Measurements from ENCODE around the gene DOCK3. TPM values are rescaled to one million over a fixed set of nuclear protein-coding genes. Genes with fewer than 3 reads are reported as not detected.
A peak's percentile ranks its signal among the peaks of the same experiment; 100 is the strongest.

The DOCK3 gene
- total RNA-seq, 2 experiments from 2014 or later = 2.5 to 2.6 TPM

- ChIA-PET CTCF (interaction anchor here (1.4 kb wide), 1 partner anchor 109 kb away, joined by 4 read pairs; no protein-coding TSS in a partner anchor), POLR2A (no interaction called here)
- peak; percentile 64 for DNase-seq
- peak overlapping the region; percentile 81 for H3K4me3 Mint-ChIP-seq
- H3K27ac Mint-ChIP-seq = peak overlapping the region; percentile 89
- H3K4me1 Mint-ChIP-seq = peaks cover 70% of the 10 kb centered on the region
- peak; percentile 4 for ATAC-seq
- intact Hi-C loops (cut with DNase I, micrococcal nuclease) = loop anchor here (1.0 to 10.0 kb wide), 11 partner anchors 43 to 1314 kb away; partner anchors contain the start of genes ABHD14A (in 1 of the 2), ABHD14B (in 1 of the 2), DUSP7 (in 1 of the 2) and GLT8D1 (in 1 of the 2)
- H3K9me3 Mint-ChIP-seq (ENCODE audit: low read depth) = no peaks in the 10 kb centered on the region
- H3K36me3 Mint-ChIP-seq (ENCODE audit: low read depth) = peaks cover 59% of the 10 kb centered on the region
- no peaks in the 10 kb centered on the region for H3K27me3 Mint-ChIP-seq
Observed at GRCh38 chr3:51391566-51392354, 717.0 kb downstream of the DOCK3 start.

GRCh38 chr3:51392355-51393133, 717.8 kb downstream of the DOCK3 start:
- no peak for DNase-seq
- POLR2A ChIA-PET = interaction anchor here (1.5 kb wide), 1 partner anchor 8 kb away, joined by 3 read pairs; the partner anchor contains the start of gene MANF
- Mint-ChIP-seq H3K4me3 (peak overlapping the region; percentile 81), H3K9me3 (ENCODE audit: low read depth) (no peaks in the 10 kb centered on the region), H3K27me3 (no peaks in the 10 kb centered on the region), H3K36me3 (ENCODE audit: low read depth) (peaks cover 54% of the 10 kb centered on the region), H3K4me1 (peaks cover 66% of the 10 kb centered on the region), H3K27ac (peak overlapping the region; percentile 67)
- no peak for ATAC-seq
- intact Hi-C loops (cut with DNase I, micrococcal nuclease) = loop anchor here in 1 of 2 experiments (5.0 to 10.0 kb wide), 3 partner anchors 582 to 895 kb away; partner anchors contain the start of genes ABHD14A, ABHD14B, DUSP7 and GLYCTK
- CTCF ChIA-PET = interaction anchor here (0.6 to 1.4 kb wide), 4 partner anchors 12 to 781 kb away, joined by 3 to 5 read pairs (median 4); partner anchors contain the start of gene CISH

GRCh38 chr3:51393134-51393495, 718.4 kb downstream of the DOCK3 start:
- no peaks in the 10 kb centered on the region for H3K9me3 Mint-ChIP-seq (ENCODE audit: low read depth)
- peaks cover 61% of the 10 kb centered on the region for H3K4me1 Mint-ChIP-seq
- POLR2A ChIA-PET = interaction anchor here (1.5 kb wide), 1 partner anchor 8 kb away, joined by 3 read pairs; the partner anchor contains the start of gene MANF
- H3K27ac Mint-ChIP-seq = no peak overlapping the region
- DNase-seq = no peak
- CTCF ChIA-PET = interaction anchor here (0.6 to 1.4 kb wide), 4 partner anchors 11 to 781 kb away, joined by 3 to 5 read pairs (median 4); partner anchors contain the start of gene CISH
- ATAC-seq = no peak
- H3K4me3 Mint-ChIP-seq = peak overlapping the region; percentile 81
- intact Hi-C loops (cut with DNase I, micrococcal nuclease) = loop anchor here in 1 of 2 experiments (5.0 to 10.0 kb wide), 3 partner anchors 582 to 894 kb away; partner anchors contain the start of genes ABHD14A, ABHD14B, DUSP7 and GLYCTK
- H3K36me3 Mint-ChIP-seq (ENCODE audit: low read depth) = peaks cover 48% of the 10 kb centered on the region
- H3K27me3 Mint-ChIP-seq = no peaks in the 10 kb centered on the region

GRCh38 chr3:51393564-51393963, 718.8 kb downstream of the DOCK3 start:
- peaks cover 60% of the 10 kb centered on the region for H3K4me1 Mint-ChIP-seq
- H3K9me3 Mint-ChIP-seq (ENCODE audit: low read depth) = no peaks in the 10 kb centered on the region
- intact Hi-C loops (cut with DNase I, micrococcal nuclease) = loop anchor here in 1 of 2 experiments (5.0 to 10.0 kb wide), 3 partner anchors 581 to 894 kb away; partner anchors contain the start of genes ABHD14A, ABHD14B, DUSP7 and GLYCTK
- peak overlapping the region; percentile 64 for H3K27ac Mint-ChIP-seq
- ATAC-seq (no peak), DNase-seq (no peak)
- no peak overlapping the region for H3K4me3 Mint-ChIP-seq
- peaks cover 43% of the 10 kb centered on the region for H3K36me3 Mint-ChIP-seq (ENCODE audit: low read depth)
- CTCF ChIA-PET = interaction anchor here (0.6 to 1.4 kb wide), 4 partner anchors 11 to 105 kb away, joined by 3 to 8 read pairs (median 4); no protein-coding TSS in a partner anchor
- POLR2A ChIA-PET = interaction anchor here (1.5 kb wide), 1 partner anchor 9 kb away, joined by 3 read pairs; the partner anchor contains the start of gene MANF
- H3K27me3 Mint-ChIP-seq = no peaks in the 10 kb centered on the region

- no peaks in the 10 kb centered on the region for H3K27me3 Mint-ChIP-seq
- H3K36me3 Mint-ChIP-seq (ENCODE audit: low read depth) = peaks cover 38% of the 10 kb centered on the region
- ChIA-PET CTCF (interaction anchor here (1.2 to 1.4 kb wide), 2 partner anchors 13 to 16 kb away, joined by 3 to 8 read pairs; no protein-coding TSS in a partner anchor), POLR2A (interaction anchor here (1.5 kb wide), 1 partner anchor 10 kb away, joined by 3 read pairs; the partner anchor contains the start of gene MANF)
- peak overlapping the region; percentile 64 for H3K27ac Mint-ChIP-seq
- no peaks in the 10 kb centered on the region for H3K9me3 Mint-ChIP-seq (ENCODE audit: low read depth)
- ATAC-seq (no peak), DNase-seq (no peak)
- intact Hi-C loops (cut with DNase I, micrococcal nuclease) = loop anchor here in 1 of 2 experiments (5.0 to 10.0 kb wide), 3 partner anchors 580 to 893 kb away; partner anchors contain the start of genes ABHD14A, ABHD14B, DUSP7 and GLYCTK
- H3K4me3 Mint-ChIP-seq = peak overlapping the region; percentile 0
- peaks cover 52% of the 10 kb centered on the region for H3K4me1 Mint-ChIP-seq
Observed at GRCh38 chr3:51394541-51394940, 719.8 kb downstream of the DOCK3 start.

GRCh38 chr3:51395493-51396213, 720.9 kb downstream of the DOCK3 start:
- ATAC-seq (no peak), DNase-seq (no peak)
- no peaks in the 10 kb centered on the region for H3K9me3 Mint-ChIP-seq (ENCODE audit: low read depth)
- H3K27ac Mint-ChIP-seq = peak overlapping the region; percentile 64
- no peak overlapping the region for H3K4me3 Mint-ChIP-seq
- H3K4me1 Mint-ChIP-seq = peaks cover 41% of the 10 kb centered on the region
- ChIA-PET CTCF (interaction anchor here (1.3 to 1.4 kb wide), 3 partner anchors 14 to 70 kb away, joined by 3 to 4 read pairs (median 4); no protein-coding TSS in a partner anchor), POLR2A (no interaction called here)
- no peaks in the 10 kb centered on the region for H3K27me3 Mint-ChIP-seq
- H3K36me3 Mint-ChIP-seq (ENCODE audit: low read depth) = peaks cover 40% of the 10 kb centered on the region
- intact Hi-C loops (cut with DNase I, micrococcal nuclease) = loop anchor here in 1 of 2 experiments (10.0 kb wide), 1 partner anchor 579 kb away; the partner anchor contains the start of genes ABHD14A and ABHD14B

- intact Hi-C loops (cut with DNase I, micrococcal nuclease) = loop anchor here in 1 of 2 experiments (10.0 kb wide), 1 partner anchor 578 kb away; the partner anchor contains the start of genes ABHD14A and ABHD14B
Observed at GRCh38 chr3:51396401-51396800, 721.7 kb downstream of the DOCK3 start.

GRCh38 chr3:51397392-51397791, 722.7 kb downstream of the DOCK3 start:
- DNase-seq = no peak
- Mint-ChIP-seq H3K27ac (peak overlapping the region; percentile 24), H3K27me3 (no peaks in the 10 kb centered on the region), H3K4me1 (peaks cover 38% of the 10 kb centered on the region), H3K9me3 (ENCODE audit: low read depth) (no peaks in the 10 kb centered on the region), H3K4me3 (no peak overlapping the region), H3K36me3 (ENCODE audit: low read depth) (peaks cover 41% of the 10 kb centered on the region)
- POLR2A ChIA-PET = no interaction called here
- intact Hi-C loops (cut with DNase I, micrococcal nuclease) = loop anchor here in 1 of 2 experiments (10.0 kb wide), 1 partner anchor 577 kb away; the partner anchor contains the start of genes ABHD14A and ABHD14B
- CTCF ChIA-PET = interaction anchor here (0.6 to 1.3 kb wide), 6 partner anchors 43 to 1176 kb away, joined by 3 to 4 read pairs (median 3); partner anchors contain the start of gene DCAF1
- ATAC-seq = no peak

More at GRCh38 chr3:51396401-51396800, 721.7 kb downstream of the DOCK3 start:
- ChIA-PET POLR2A (no interaction called here), CTCF (interaction anchor here (1.1 to 1.4 kb wide), 4 partner anchors 14 to 103 kb away, joined by 3 to 4 read pairs (median 4); partner anchors contain the start of gene DCAF1)
- Mint-ChIP-seq H3K27me3 (no peaks in the 10 kb centered on the region), H3K9me3 (ENCODE audit: low read depth) (no peaks in the 10 kb centered on the region), H3K27ac (peak overlapping the region; percentile 56), H3K36me3 (ENCODE audit: low read depth) (peaks cover 40% of the 10 kb centered on the region), H3K4me3 (no peak overlapping the region), H3K4me1 (peaks cover 40% of the 10 kb centered on the region)
- ATAC-seq = no peak
- no peak for DNase-seq

GRCh38 chr3:51398595-51399310, 724.0 kb downstream of the DOCK3 start:
- Mint-ChIP-seq H3K36me3 (ENCODE audit: low read depth) (peaks cover 36% of the 10 kb centered on the region), H3K4me3 (no peak overlapping the region), H3K4me1 (peaks cover 29% of the 10 kb centered on the region), H3K27ac (peak overlapping the region; percentile 45), H3K9me3 (ENCODE audit: low read depth) (no peaks in the 10 kb centered on the region), H3K27me3 (no peaks in the 10 kb centered on the region)
- no peak for DNase-seq
- POLR2A ChIA-PET = interaction anchor here (0.6 kb wide), 1 partner anchor 532 kb away, joined by 3 read pairs; no protein-coding TSS in a partner anchor
- no peak for ATAC-seq
- intact Hi-C loops (cut with DNase I, micrococcal nuclease) = loop anchor here in 1 of 2 experiments (10.0 kb wide), 1 partner anchor 576 kb away; the partner anchor contains the start of genes ABHD14A and ABHD14B
- CTCF ChIA-PET = interaction anchor here (0.9 kb wide), 1 partner anchor 31 kb away, joined by 3 read pairs; no protein-coding TSS in a partner anchor
